Upper lobe of right lung (tissue), 1 donor: ENCODE results near the gene RIPK1. TPM values are rescaled to one million over a fixed set of nuclear protein-coding genes. Genes with fewer than 3 reads are reported as not detected.

Experiments
- ATAC-seq: fragments of 200-7000 bp; cut with Tn5 transposase; one replicate; pipeline ENCODE4 v1.9.1; 2020; ENCODE audit warnings: mild to moderate bottlenecking, moderate library complexity
- DNase-seq: peaks from one replicate; pipeline ENCODE4 v3.0.0-alpha.2; 2020
- H3K27ac ChIP-seq: fragments of 200-600 bp; one replicate; pipeline ENCODE4 v1.8.0; 2022
- H3K27me3 ChIP-seq: fragments of 200-600 bp; one replicate; pipeline ENCODE4 v1.8.0; 2022; ENCODE audit warnings: mild to moderate bottlenecking
- H3K36me3 ChIP-seq: fragments of 200-600 bp; one replicate; pipeline ENCODE4 v1.8.0; 2022
- H3K4me1 ChIP-seq: fragments of 200-600 bp; one replicate; pipeline ENCODE4 v1.8.0; 2022
- H3K4me3 ChIP-seq: fragments of 200-600 bp; one replicate; pipeline ENCODE4 v1.8.0; 2022; ENCODE audit warnings: mild to moderate bottlenecking
- H3K9me3 ChIP-seq: fragments of 200-600 bp; one replicate; pipeline ENCODE4 v1.8.0; 2022
- intact Hi-C: fragments of 100-400 bp; cut with DNase I; formaldehyde crosslinking; loops from one replicate; pipeline ENCODE4 v1.11.0; 2022
- total RNA-seq: library from RNA; stranded (reverse); fragmentation: NEBNext Ultra II Directional; extraction: Animal tissue kit (Norgen Biotek cat#: 25700); gene quantifications from one replicate; pipeline ENCODE4 v1.2.1, GENCODE V29; 2021
- TF ChIP-seq, protein P1 (sequence below): fragments of 200-600 bp; IDR thresholded peaks from one replicate; pipeline ENCODE4 v1.8.0; 2022; ENCODE audit warnings: antibody characterized with exemption
- donor health status: DM: no; HTN: yes; CAD: no; lungs with severe emphysema.

The RIPK1 gene
- total RNA-seq, 1 donor from 2014 or later, result 24.4 TPM

GRCh38 chr6:3033652-3034051 lies 34.6 kb upstream of the RIPK1 start:
- H3K27ac ChIP-seq, result no peak overlapping the region
- H3K9me3 ChIP-seq, result no peaks in the 10 kb centered on the region
- TF ChIP-seq, protein P1, sequence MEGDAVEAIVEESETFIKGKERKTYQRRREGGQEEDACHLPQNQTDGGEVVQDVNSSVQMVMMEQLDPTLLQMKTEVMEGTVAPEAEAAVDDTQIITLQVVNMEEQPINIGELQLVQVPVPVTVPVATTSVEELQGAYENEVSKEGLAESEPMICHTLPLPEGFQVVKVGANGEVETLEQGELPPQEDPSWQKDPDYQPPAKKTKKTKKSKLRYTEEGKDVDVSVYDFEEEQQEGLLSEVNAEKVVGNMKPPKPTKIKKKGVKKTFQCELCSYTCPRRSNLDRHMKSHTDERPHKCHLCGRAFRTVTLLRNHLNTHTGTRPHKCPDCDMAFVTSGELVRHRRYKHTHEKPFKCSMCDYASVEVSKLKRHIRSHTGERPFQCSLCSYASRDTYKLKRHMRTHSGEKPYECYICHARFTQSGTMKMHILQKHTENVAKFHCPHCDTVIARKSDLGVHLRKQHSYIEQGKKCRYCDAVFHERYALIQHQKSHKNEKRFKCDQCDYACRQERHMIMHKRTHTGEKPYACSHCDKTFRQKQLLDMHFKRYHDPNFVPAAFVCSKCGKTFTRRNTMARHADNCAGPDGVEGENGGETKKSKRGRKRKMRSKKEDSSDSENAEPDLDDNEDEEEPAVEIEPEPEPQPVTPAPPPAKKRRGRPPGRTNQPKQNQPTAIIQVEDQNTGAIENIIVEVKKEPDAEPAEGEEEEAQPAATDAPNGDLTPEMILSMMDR, result no peak
- no peak overlapping the region for H3K4me3 ChIP-seq
- H3K36me3 ChIP-seq, result no peaks in the 10 kb centered on the region
- no peak for DNase-seq
- H3K27me3 ChIP-seq, result no peaks in the 10 kb centered on the region
- H3K4me1 ChIP-seq, result no peaks in the 10 kb centered on the region
- no peak for ATAC-seq
- intact Hi-C loops, result no loop called here

DNA sequence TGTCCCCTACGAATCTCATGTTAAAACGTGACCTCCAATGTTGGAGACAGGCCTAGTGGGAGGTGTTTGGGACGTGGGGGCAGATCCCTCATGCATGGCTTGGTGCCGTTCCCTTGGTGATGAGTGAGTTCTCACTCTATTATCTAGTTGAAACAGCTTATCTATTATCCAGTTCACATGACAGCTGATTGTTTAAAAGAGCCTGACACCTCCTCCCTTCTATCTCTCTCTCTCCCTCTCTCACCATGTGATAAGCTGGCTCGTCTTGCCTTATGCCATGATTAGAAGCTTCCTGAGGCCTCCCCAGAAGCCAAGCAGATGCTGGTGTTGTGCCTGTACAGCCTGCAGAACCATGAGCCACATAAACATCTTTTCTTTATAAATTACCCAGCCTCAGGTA lies 32.9 kb upstream of the RIPK1 start:
- intact Hi-C loops, result no loop called here
- Histone ChIP-seq H3K4me1 (no peaks in the 10 kb centered on the region), H3K4me3 (no peak overlapping the region), H3K27ac (no peak overlapping the region), H3K27me3 (no peaks in the 10 kb centered on the region), H3K36me3 (no peaks in the 10 kb centered on the region), H3K9me3 (no peaks in the 10 kb centered on the region)
- ATAC-seq, result no peak
- TF ChIP-seq, protein P1, result no peak
- DNase-seq, result no peak

GRCh38 chr6:3036861-3037637 lies 31.2 kb upstream of the RIPK1 start:
- no peaks in the 10 kb centered on the region for H3K4me1 ChIP-seq
- H3K9me3 ChIP-seq, result no peaks in the 10 kb centered on the region
- TF ChIP-seq, protein P1, result no peak
- H3K27ac ChIP-seq, result no peak overlapping the region
- H3K36me3 ChIP-seq, result no peaks in the 10 kb centered on the region
- DNase-seq, result no peak
- intact Hi-C loops, result no loop called here
- no peak overlapping the region for H3K4me3 ChIP-seq
- ATAC-seq, result peak; percentile 20
- H3K27me3 ChIP-seq, result no peaks in the 10 kb centered on the region

DNA sequence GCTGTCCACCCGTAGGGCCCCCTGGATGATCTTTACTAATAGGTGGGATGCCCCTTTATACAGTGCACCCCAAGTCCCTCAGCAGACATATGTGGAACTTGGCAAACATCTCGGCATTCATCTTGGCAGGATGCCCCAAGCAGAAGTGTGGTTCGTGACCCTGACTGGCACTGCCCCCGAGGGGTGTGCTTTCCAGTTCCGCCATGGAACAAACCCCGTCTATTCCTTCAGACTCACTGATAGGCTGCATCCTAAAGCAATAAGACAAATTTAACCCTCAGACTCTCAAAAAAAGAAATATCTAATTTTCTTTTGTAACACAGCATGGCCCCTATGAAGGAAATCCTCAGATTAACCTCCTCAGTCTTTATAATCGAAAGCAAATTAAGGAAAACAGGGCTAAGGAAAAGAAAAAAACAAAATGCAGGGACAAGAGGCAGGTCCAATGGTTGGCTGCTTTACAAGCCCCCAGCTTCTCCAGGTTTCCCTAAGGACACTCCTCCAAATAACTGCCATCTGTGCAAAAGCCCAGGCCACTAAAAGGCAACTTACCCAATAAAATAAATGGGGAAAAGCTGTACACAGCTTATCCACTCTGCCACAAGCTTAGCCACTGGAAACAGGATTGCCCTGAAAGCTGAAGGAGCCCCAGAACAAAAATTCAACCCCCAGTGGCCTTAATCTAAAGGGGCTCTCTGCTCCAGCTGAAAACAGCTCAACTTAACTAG lies 30.5 kb upstream of the RIPK1 start:
- TF ChIP-seq, protein P1, result no peak
- Histone ChIP-seq H3K27me3 (no peaks in the 10 kb centered on the region), H3K9me3 (no peaks in the 10 kb centered on the region), H3K4me3 (no peak overlapping the region), H3K27ac (no peak overlapping the region), H3K4me1 (no peaks in the 10 kb centered on the region), H3K36me3 (no peaks in the 10 kb centered on the region)
- intact Hi-C loops, result no loop called here
- no peak for DNase-seq
- ATAC-seq, result peak; percentile 67

DNA sequence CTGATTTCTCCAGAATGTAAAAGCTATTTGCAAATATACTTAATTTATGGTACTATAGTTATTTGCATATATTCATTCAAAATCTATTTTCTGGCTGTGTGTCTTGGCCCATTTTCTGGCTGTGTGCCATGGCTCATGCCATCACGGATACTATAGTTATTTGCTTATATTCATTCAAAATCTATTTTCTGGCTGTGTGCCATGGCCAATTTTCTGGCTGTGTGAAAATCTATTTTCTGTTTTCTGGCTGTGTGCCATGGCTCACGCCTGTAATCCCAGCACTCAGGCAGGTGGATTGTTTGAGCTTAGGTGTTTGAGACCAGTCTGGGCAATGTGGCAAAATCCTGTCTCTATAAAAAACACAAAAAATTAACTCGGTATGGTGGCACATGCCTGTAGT lies 28.9 kb upstream of the RIPK1 start:
- no peak overlapping the region for H3K27ac ChIP-seq
- no peaks in the 10 kb centered on the region for H3K4me1 ChIP-seq
- DNase-seq (no peak), ATAC-seq (no peak)
- H3K4me3 ChIP-seq, result no peak overlapping the region
- H3K27me3 ChIP-seq, result no peaks in the 10 kb centered on the region
- TF ChIP-seq, protein P1, result no peak
- no peaks in the 10 kb centered on the region for H3K36me3 ChIP-seq
- intact Hi-C loops, result no loop called here
- no peaks in the 10 kb centered on the region for H3K9me3 ChIP-seq
